ENCODE measurements around the gene EIF4G3.
A peak's percentile ranks its signal among the peaks of the same experiment; 100 is the strongest.
"Not testable (repeated sequence)": the region's sequence is repeated elsewhere in the genome, so short reads cannot be mapped to it uniquely, and the experiment has no call there.

EIF4G3 gene

DNA sequence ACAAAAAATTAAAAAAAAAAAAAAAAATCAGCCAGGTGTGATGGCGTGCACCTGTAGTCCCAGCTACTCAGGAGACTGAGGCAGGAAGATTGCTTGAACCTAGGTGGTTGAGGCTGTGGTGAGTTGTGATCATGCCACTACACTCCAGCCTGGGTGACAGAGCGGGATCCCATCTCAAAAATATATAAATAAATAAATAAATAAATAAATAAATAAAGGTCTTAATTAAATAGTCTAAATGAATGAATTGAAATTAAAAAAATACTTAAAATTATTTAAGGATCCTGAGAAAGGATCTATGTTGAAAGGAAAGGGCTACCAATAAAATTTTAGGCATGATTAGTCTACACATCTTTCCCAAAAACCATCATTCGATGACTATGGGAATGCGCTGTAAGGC lies 322.2 kb downstream of the EIF4G3 start:
- Histone ChIP-seq H3K9me3 (ENCODE audit: low read depth, low read length) (no peaks in the 10 kb centered on the region), H3K9ac (ENCODE audit: insufficient read length) (no peak overlapping the region), H3K27ac (no peak overlapping the region), H3K4me3 (no peak overlapping the region), H3K36me3 (ENCODE audit: insufficient read depth, low read length) (peaks cover 83% of the 10 kb centered on the region)
- TF ChIP-seq EZH2 (IDR thresholded peaks at IDR 0.05), result no peak
- TF ChIP-seq POLR2AphosphoS5 (IDR thresholded peaks at IDR 0.05; ENCODE audit: borderline replicate concordance, low read depth, low read length), result no peak
- TF ChIP-seq FOXP2 (optimal IDR thresholded peaks at IDR 0.05; ENCODE audit: control extremely low read depth, extremely low read length, insufficient read depth), result no peak
- DNase-seq (ENCODE audit: low read depth, low spot score), result no peak

DNA sequence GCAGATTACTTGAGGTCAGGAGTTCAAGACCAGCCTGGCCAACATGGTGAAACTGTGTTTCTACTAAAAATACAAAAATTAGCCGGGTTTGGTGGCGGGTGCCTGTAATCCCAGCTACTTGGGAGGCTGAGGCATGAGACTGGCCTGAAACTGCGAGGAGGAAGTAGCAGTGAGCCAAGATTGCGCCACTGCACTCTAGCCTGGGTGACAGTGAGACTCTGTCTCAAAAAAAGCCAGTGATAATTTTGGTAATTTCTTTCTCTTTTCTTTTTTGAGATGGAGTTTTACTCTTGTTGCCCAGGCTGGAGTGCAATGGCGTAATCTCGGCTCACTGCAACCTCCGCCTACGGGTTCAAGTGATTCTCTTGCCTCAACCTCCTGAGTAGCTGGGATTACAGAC lies 324.9 kb downstream of the EIF4G3 start:
- not testable (repeated sequence) for H3K4me3 ChIP-seq; DNase-seq (ENCODE audit: low read depth, low spot score); H3K27ac ChIP-seq; H3K9me3 ChIP-seq (ENCODE audit: low read depth, low read length); H3K9ac ChIP-seq (ENCODE audit: insufficient read length)
- peaks cover 88% of the 10 kb centered on the region for H3K36me3 ChIP-seq (ENCODE audit: insufficient read depth, low read length)

DNA sequence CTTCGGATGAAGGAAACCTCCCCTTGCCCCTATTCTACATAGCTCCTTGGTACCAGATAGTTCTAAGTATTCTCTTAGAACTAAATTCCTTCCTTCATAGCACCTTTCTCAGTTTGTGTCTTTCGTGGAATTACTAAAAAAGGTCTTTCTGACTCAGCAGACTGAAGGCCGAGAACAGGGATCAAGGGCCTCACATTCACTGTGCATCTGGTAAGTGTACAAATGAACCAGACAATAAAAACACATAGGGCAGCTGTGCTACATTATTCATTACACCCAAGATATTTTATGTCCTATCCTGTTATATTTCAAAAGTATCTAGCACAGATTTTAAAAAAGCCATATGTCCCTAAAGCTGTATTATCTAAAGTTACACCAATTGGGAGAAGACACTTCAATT lies 326.7 kb downstream of the EIF4G3 start:
- H3K36me3 ChIP-seq (ENCODE audit: insufficient read depth, low read length), result peaks cover 87% of the 10 kb centered on the region
- H3K27ac ChIP-seq, result 0 out of 2 replicates have a peak overlapping the region, but pooled peaks have one; percentile 20
- H3K9ac ChIP-seq (ENCODE audit: insufficient read length), result no peak overlapping the region
- no peaks in the 10 kb centered on the region for H3K9me3 ChIP-seq (ENCODE audit: low read depth, low read length)
- DNase-seq (ENCODE audit: low read depth, low spot score), result no peak
- no peak for TF ChIP-seq POLR2AphosphoS5 (IDR thresholded peaks at IDR 0.05; ENCODE audit: borderline replicate concordance, low read depth, low read length)
- TF ChIP-seq FOXP2 (optimal IDR thresholded peaks at IDR 0.05; ENCODE audit: control extremely low read depth, extremely low read length, insufficient read depth), result no peak
- TF ChIP-seq EZH2 (IDR thresholded peaks at IDR 0.05), result no peak
- H3K4me3 ChIP-seq, result no peak overlapping the region

DNA sequence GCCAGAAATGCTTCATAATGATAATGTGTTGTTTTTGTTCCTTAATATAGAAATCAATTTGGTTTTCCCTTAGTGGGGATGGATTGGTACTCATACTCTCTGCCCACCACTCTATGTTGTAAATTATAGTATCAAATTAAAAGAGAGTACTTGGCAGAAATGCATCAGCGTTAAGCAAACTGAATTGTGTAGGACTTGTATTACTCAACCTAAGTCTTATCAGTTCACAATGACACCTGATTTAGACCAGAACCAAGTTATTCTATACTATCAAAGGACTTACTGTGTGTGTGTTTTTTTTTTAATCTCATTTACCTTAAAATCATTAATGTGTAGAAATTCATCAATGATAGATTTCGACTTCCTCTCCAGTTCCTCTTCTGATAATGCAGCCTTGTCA lies 327.6 kb downstream of the EIF4G3 start:
- Histone ChIP-seq H3K9me3 (ENCODE audit: low read depth, low read length) (no peaks in the 10 kb centered on the region), H3K36me3 (ENCODE audit: insufficient read depth, low read length) (peaks cover 84% of the 10 kb centered on the region), H3K27ac (no peak overlapping the region), H3K9ac (ENCODE audit: insufficient read length) (no peak overlapping the region), H3K4me3 (no peak overlapping the region)
- DNase-seq (ENCODE audit: low read depth, low spot score), result no peak
- TF ChIP-seq FOXP2 (optimal IDR thresholded peaks at IDR 0.05; ENCODE audit: control extremely low read depth, extremely low read length, insufficient read depth), result no peak
- no peak for TF ChIP-seq EZH2 (IDR thresholded peaks at IDR 0.05)
- TF ChIP-seq POLR2AphosphoS5 (IDR thresholded peaks at IDR 0.05; ENCODE audit: borderline replicate concordance, low read depth, low read length), result no peak

DNA sequence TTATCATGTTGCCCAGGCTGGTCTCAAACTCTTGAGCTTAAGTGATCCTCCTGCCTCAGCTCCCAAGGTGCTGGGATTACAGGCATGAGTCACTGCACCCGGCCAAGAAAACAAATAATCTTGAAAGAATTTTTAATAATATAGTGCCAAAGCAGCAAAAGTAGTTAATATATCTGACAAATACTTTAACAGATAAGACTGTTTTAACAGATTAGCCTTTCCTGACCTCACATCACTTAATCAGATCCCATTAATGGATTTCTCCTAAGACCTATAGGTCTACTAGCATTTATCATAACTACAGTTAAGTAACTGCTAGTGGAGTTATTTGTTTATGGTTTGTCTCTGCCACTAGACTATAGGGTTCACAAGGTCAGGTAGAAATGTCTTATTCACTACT lies 328.5 kb downstream of the EIF4G3 start:
- Histone ChIP-seq H3K27ac (no peak overlapping the region), H3K4me3 (no peak overlapping the region), H3K9ac (ENCODE audit: insufficient read length) (no peak overlapping the region), H3K9me3 (ENCODE audit: low read depth, low read length) (no peaks in the 10 kb centered on the region), H3K36me3 (ENCODE audit: insufficient read depth, low read length) (peaks cover 81% of the 10 kb centered on the region)
- TF ChIP-seq EZH2 (IDR thresholded peaks at IDR 0.05), result no peak
- no peak for TF ChIP-seq POLR2AphosphoS5 (IDR thresholded peaks at IDR 0.05; ENCODE audit: borderline replicate concordance, low read depth, low read length)
- no peak for TF ChIP-seq FOXP2 (optimal IDR thresholded peaks at IDR 0.05; ENCODE audit: control extremely low read depth, extremely low read length, insufficient read depth)
- DNase-seq (ENCODE audit: low read depth, low spot score), result no peak

DNA sequence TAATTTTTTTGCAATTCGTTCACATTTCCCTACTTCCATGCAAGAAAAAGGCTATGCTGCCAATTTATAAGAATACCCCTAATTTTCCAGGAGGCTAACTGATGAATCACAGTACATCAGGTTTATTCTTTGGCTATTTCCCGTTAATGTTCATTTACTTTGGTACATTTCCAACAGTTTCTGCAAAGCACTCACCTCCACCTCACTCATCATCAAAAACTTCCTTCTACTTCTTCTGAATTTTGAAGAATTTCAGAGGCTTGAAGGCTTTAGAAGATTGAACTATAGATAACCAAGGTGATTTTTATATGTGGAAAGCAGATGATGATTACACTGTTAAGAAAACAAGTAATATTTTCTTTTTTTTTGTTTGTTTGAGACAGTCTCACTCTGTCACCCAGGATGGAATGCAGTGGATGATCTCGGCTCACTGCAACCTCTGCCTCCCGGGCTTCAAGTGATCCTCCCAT lies 329.1 kb downstream of the EIF4G3 start:
- Histone ChIP-seq H3K4me3 (no peak overlapping the region), H3K9ac (ENCODE audit: insufficient read length) (no peak overlapping the region), H3K9me3 (ENCODE audit: low read depth, low read length) (no peaks in the 10 kb centered on the region), H3K27ac (no peak overlapping the region), H3K36me3 (ENCODE audit: insufficient read depth, low read length) (peaks cover 76% of the 10 kb centered on the region)
- no peak for DNase-seq (ENCODE audit: low read depth, low spot score)
- TF ChIP-seq FOXP2 (optimal IDR thresholded peaks at IDR 0.05; ENCODE audit: control extremely low read depth, extremely low read length, insufficient read depth) (no peak), POLR2AphosphoS5 (IDR thresholded peaks at IDR 0.05; ENCODE audit: borderline replicate concordance, low read depth, low read length) (no peak), EZH2 (IDR thresholded peaks at IDR 0.05) (no peak)

DNA sequence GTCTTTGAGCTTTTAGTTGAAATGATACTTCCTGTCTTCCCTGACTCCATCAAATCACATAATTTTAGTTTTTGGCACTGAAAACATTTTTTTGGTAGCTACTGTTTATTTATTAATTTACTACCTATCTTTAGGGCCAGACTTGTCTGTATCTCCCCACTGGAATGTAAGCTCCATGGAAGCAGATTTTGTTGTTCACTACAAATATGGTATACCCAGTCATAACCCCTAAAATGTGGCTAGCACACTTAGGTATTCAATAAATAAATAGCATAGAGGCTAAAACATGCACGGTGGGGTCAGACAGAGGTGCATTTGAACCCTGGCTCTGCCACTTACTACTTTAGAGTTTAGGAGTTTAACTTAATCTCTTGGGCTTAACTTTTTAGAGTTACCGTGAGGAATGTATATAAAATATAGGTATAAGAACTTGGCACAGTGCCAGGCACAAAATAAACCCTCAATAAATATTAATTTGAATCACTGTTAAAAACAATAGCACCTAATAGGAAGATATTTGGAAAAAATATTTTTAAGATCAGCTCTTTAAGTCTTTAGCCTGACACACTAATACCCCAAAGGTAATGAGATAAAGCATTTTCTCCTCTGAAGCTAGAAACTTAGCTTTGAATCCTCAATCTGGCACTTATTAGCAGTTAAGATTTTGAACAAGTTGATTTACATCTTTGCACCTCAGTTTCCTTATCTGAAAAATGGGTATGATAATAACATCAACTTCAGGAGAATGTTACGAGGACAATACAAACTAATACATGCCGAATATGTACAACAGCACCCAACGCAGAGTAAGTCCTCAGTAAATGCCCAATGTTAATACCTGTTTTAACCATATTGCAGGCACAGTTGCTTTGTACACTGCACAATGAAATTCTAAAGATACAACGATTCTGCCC lies 330.0 kb downstream of the EIF4G3 start:
- H3K36me3 ChIP-seq (ENCODE audit: insufficient read depth, low read length), result peaks cover 66% of the 10 kb centered on the region
- TF ChIP-seq FOXP2 (optimal IDR thresholded peaks at IDR 0.05; ENCODE audit: control extremely low read depth, extremely low read length, insufficient read depth) (no peak), EZH2 (IDR thresholded peaks at IDR 0.05) (no peak), POLR2AphosphoS5 (IDR thresholded peaks at IDR 0.05; ENCODE audit: borderline replicate concordance, low read depth, low read length) (no peak)

DNA sequence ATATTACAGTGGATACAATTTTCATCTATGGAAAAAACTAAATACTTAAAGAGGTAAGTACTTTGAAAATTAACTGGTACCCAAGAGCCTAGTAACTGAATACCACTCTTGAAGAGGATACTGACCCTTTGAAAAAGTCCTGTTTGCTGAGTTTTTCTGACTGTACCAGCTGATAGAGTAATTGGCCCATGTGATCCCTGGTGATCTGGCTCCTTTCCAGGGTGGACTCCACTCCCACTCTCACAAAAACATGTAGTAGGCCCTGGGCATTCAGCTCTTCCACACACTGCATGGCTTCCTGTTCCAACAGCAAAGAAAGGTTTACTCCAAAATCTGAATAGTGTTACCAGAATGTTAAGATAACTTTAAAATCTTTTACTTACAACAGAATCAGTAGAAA lies 336.0 kb downstream of the EIF4G3 start:
- Histone ChIP-seq H3K9ac (ENCODE audit: insufficient read length) (no peak overlapping the region), H3K27ac (no peak overlapping the region), H3K9me3 (ENCODE audit: low read depth, low read length) (no peaks in the 10 kb centered on the region), H3K36me3 (ENCODE audit: insufficient read depth, low read length) (peaks cover 36% of the 10 kb centered on the region), H3K4me3 (no peak overlapping the region)
- TF ChIP-seq EZH2 (IDR thresholded peaks at IDR 0.05), result no peak
- TF ChIP-seq FOXP2 (optimal IDR thresholded peaks at IDR 0.05; ENCODE audit: control extremely low read depth, extremely low read length, insufficient read depth), result no peak
- TF ChIP-seq POLR2AphosphoS5 (IDR thresholded peaks at IDR 0.05; ENCODE audit: borderline replicate concordance, low read depth, low read length), result no peak
- DNase-seq (ENCODE audit: low read depth, low spot score), result no peak

More for the DNA sequence above, 330.0 kb downstream of the EIF4G3 start:
- Histone ChIP-seq H3K4me3 (no peak overlapping the region), H3K9me3 (ENCODE audit: low read depth, low read length) (no peaks in the 10 kb centered on the region), H3K9ac (ENCODE audit: insufficient read length) (no peak overlapping the region), H3K27ac (no peak overlapping the region)
- no peak for DNase-seq (ENCODE audit: low read depth, low spot score)

Measured in SK-N-MC (cell line).